COLO668 (cell line): ENCODE data around the gene C19orf25.
A peak's percentile ranks its signal among the peaks of the same experiment; 100 is the strongest.

Source experiments
- DNase-seq: peaks from one replicate; lab custom pipeline; 2025; ENCODE audit not compliant: unreplicated experiment; lab: John Stamatoyannopoulos, UW

The C19orf25 gene

GRCh38 chr19:1496714-1497577 is 17.9 kb upstream of the C19orf25 start:
- DNase-seq, result no peak

- DNase-seq, result no peak
Measured at GRCh38 chr19:1495799-1496713, 17.0 kb upstream of the C19orf25 start.

DNA sequence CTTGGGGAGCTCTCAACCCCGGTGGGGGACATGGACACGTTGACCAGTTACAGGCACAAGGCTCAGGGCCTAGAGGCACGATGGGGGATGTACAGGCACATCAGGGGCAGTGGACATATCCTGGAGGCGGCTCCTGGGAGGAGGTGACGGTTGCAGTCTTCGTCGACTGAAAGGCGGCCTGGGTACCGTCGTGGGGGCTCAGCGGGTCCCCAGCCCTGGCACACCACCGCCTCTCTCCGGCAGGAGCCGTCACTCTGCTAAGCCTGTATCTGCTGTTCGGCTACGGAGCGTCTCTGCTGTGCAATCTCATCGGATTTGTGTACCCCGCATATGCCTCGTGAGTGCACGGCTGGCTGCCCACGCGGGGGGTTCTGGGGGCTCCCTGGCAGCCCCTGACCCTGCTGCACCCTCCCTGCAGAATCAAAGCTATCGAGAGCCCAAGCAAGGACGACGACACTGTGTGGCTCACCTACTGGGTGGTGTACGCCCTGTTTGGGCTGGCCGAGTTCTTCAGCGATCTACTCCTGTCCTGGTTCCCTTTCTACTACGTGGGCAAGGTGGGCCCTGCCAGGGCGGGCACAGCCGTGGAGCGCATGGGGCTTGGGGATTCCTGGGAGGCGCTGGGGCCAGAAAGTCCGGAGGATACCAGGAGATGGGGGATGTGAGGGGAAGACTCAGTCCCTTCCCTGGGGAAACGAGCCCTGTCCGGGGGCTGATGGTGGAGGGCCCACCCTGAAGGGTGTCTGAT is 16.2 kb upstream of the C19orf25 start:
- DNase-seq, result no peak

GRCh38 chr19:1494115-1494815 is 15.2 kb upstream of the C19orf25 start:
- DNase-seq, result no peak

GRCh38 chr19:1492474-1493006 is 13.5 kb upstream of the C19orf25 start:
- DNase-seq, result no peak

GRCh38 chr19:1491849-1492170 is 12.8 kb upstream of the C19orf25 start:
- no peak for DNase-seq

- no peak for DNase-seq
Measured at GRCh38 chr19:1491114-1491848, 12.3 kb upstream of the C19orf25 start, which contains the start of gene REEP6. TSS of gene REEP6 (plus strand) at chr19:1491181. CDS start at chr19:1491270, 89 bp downstream.

DNA sequence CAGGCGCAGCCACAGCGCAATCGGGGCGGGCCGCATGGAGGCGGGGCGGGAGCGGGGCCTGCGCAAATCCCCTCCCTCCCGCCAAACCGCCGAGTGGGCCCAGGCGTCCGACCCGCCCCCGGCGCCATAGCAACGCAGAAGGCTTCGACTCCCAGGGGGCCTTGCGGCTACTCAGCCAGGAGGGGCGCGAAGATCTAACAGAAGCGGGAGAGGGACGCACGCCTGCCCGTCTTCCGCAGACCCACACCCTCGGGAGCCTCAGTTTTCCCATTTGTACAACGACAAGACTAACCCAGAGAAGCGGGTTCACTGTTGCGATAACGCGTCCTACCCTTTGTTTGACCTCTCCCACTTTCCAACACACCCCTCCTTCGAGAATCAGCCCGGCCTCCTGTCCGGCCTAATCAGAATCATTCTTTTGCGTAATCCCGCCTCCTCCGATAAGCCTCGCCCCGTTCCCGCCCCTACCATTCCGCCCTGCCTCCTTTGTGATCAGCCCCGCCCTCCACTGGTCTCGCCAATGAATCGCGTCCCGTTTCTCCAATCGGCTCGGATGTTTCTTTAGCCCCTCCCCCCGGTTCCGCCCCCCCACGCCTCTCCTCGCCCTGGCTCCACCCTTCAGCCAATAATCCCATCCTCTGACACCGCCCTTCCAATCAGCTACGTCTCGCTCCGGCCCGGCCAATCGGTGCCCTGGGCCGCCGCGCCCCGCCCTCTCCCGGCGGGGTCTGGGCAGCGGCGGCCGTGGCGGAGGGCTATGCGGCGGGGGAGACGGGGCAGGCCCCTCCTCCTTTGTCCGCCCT is 11.5 kb upstream of the C19orf25 start, which contains the start of gene PCSK4:
Gene PCSK4, minus strand, starts transcription at position 40 of the 803 bp plus-strand sequence. Its CDS starts 4 bp downstream, at position 36.
- DNase-seq, result peak; percentile 98

DNA sequence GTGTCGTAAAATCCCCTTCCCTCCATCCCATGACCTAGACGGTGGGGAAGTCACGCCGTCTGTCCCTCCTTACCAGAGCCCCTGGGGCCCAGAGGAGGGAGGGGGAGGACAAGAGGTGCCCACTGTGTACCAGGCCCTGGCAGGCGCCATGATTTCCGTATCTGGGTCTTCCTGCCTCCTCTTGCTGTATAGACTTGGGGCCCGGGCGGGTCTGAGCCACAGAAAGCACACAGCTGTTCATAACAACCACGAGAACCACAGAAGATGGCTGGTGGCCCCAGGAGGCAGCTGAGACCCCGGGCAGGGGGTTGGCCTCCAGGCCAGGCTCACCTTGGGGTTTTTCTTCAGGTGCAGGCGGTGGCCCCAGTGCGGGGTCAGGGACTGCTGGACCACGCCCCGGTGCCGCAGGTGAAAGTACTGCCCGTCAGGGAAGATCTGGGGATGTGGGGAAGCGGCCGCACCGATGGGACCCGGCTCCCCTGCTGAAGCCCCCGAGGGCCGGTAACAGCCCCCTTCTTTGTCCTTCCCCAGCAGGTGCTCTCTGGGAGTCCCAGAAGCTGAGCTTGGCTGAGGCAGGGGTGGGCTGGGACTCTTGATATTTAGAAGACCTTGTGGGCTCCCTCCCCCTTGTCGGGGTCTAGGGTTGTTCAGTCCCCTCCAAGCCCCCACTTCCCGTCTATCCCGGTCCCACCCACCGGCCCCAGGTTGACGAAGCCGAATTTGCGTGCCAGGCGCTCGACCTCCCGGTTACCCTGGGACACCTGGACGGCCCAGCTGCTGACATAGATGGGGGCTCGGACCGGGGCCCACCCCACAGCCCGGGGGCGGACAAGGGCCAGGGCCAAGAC is 10.7 kb upstream of the C19orf25 start:
- DNase-seq, result no peak

GRCh38 chr19:1488282-1488601 is 9.2 kb upstream of the C19orf25 start:
- DNase-seq, result no peak

DNA sequence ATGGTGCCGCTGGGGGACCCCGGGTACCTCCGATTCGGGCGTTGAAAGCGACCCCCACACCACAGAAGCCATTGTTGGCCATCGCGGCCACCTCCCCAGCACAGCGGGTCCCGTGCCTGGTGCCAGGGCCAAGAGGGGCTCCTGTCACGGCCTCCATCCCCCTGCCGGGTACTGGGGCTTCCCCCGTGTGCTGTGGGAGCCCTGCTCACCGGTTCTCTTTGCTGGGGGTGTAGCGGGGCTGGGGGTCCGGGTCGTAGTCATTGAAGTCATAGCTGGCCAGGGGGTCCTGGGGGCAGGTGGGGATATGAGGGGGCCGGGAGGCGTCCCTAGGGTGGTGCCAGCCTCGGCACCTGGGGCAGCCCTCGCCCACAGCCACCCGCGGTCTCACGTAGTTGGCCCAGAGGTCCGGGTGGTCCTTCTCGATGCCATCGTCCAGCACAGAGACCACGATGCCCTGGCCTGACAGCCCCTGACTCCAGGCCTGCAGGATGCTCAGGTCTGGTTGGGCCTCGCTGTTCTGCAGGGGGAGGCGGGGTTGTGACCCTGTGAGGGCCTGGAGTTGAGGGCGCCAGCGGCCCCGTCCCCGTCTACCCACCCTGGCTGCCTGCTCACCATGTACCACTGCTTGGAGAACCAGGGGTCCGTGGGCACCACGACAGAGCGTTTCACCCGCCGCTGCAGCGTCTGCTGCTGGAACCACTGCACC is 8.7 kb upstream of the C19orf25 start:
- no peak for DNase-seq

GRCh38 chr19:1486720-1487575 is 7.9 kb upstream of the C19orf25 start:
- DNase-seq, result no peak

DNA sequence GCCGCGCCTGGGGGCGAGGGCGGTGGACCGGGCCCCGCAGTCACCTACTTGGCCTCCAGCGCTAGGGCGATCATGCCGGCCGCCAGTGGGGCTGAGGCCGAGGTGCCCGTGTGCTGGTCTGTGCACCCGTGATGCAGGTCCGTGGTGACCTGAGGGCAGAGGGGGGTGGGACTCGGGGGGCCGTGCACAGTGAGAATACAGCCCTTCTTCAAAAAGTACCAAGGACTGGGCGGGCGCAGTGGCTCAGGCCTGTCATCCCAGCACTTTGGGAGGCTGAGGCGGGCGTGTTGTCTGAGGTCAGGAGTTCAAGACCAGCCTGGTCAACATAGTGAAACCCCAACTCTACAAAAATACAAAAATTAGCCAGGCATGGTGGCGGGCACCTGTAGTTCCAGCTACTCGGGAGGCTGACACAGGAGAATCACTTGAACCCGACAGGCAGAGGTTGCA is 5.0 kb upstream of the C19orf25 start:
- no peak for DNase-seq

GRCh38 chr19:1483131-1483978 is 4.3 kb upstream of the C19orf25 start:
- DNase-seq, result no peak

GRCh38 chr19:1482361-1483130 is 3.5 kb upstream of the C19orf25 start:
- DNase-seq, result no peak
